RWPE1 (cell line): ENCODE results near the gene TTLL8.

ENCODE experiments used
- CTCF ChIA-PET: fragments of 350-600 bp; sonication (Branson Sonifier 250); formaldehyde crosslinking; extraction: SDS; loops from one replicate; lab custom pipeline; 2021; lab: Yijun Ruan, JAX
- POLR2A ChIA-PET: fragments of 400-600 bp; formaldehyde crosslinking; extraction: SDS; loops from one replicate; lab custom pipeline; 2020; ENCODE audit warnings: antibody characterized with exemption; ENCODE audit not compliant: low non-redundant PET; lab: Yijun Ruan, JAX
- DNase-seq: peaks from one replicate; pipeline ENCODE4 v3.0.0; 2012; ENCODE audit warnings: low spot score
- H3K27ac ChIP-seq: fragments of 450-650 bp; 2 replicates; pipeline ENCODE4 v1.5.1; 2017
- CTCF ChIP-seq: fragments of 450-650 bp; conservative IDR thresholded peaks from 2 replicates; pipeline ENCODE4 v1.5.1; 2017; ENCODE audit warnings: low read depth, mild to moderate bottlenecking

TTLL8 gene

GRCh38 chr22:50078761-50079160, 20.7 kb upstream of the TTLL8 start:
- ChIA-PET POLR2A (no interaction called here), CTCF (no interaction called here)
- DNase-seq, result no peak
- no peak overlapping the region; the same call in 1 of the 2 replicates for H3K27ac ChIP-seq
- no peak for TF ChIP-seq CTCF

- TF ChIP-seq CTCF, result no peak
- ChIA-PET POLR2A (no interaction called here), CTCF (interaction anchor here (0.6 kb wide), 1 partner anchor 145 kb away, joined by 6 read pairs; no protein-coding TSS in a partner anchor)
- no peak overlapping the region for H3K27ac ChIP-seq
- DNase-seq, result no peak
These were observed 20.1 kb upstream of the TTLL8 start for GRCh38 chr22:50078246-50078645.

GRCh38 chr22:50076646-50077535, 18.8 kb upstream of the TTLL8 start:
- DNase-seq, result no peak
- ChIA-PET CTCF (interaction anchor here (0.6 to 0.7 kb wide), 2 partner anchors 72 to 410 kb away, joined by 4 to 6 read pairs; no protein-coding TSS in a partner anchor), POLR2A (no interaction called here)
- TF ChIP-seq CTCF, result no peak
- no peak overlapping the region for H3K27ac ChIP-seq

GRCh38 chr22:50074551-50075530, 16.7 kb upstream of the TTLL8 start:
- DNase-seq, result no peak
- H3K27ac ChIP-seq, result no peak overlapping the region
- POLR2A ChIA-PET, result no interaction called here
- CTCF ChIA-PET, result no interaction called here
- TF ChIP-seq CTCF, result no peak

GRCh38 chr22:50074056-50074455, 16.0 kb upstream of the TTLL8 start:
- no peak overlapping the region for H3K27ac ChIP-seq
- ChIA-PET POLR2A (no interaction called here), CTCF (no interaction called here)
- TF ChIP-seq CTCF, result no peak
- DNase-seq, result no peak
